Measurements from ENCODE around the gene SLC26A4. TPM values are rescaled to one million over a fixed set of nuclear protein-coding genes. Genes with fewer than 3 reads are reported as not detected.

Gene SLC26A4
- total RNA-seq, 1 experiment from 2014 or later, result 0.33 TPM

GRCh38 chr7:107632492-107632865 lies 28.1 kb upstream of the SLC26A4 start:
- Histone ChIP-seq H2AK5ac (ENCODE audit: insufficient read length, low read length) (no peak overlapping the region), H3K27ac (ENCODE audit: insufficient read length, low read depth, low read length) (no peak overlapping the region), H3K56ac (ENCODE audit: insufficient read length, low read depth, low read length) (no peak overlapping the region), H2AFZ (ENCODE audit: low read length) (no peak overlapping the region), H3K23me2 (ENCODE audit: insufficient read length, low read depth, low read length, poor library complexity, severe bottlenecking) (no peaks in the 10 kb centered on the region), H3K18ac (ENCODE audit: insufficient read length, low read depth, low read length) (no peak overlapping the region), H3K9me3 (ENCODE audit: control insufficient read depth, low read depth, low read length) (no peaks in the 10 kb centered on the region), H3K23ac (ENCODE audit: insufficient read length, low read depth, low read length) (no peak overlapping the region), H2BK12ac (ENCODE audit: insufficient read length, low read depth, low read length) (no peak overlapping the region), H3K9ac (ENCODE audit: extremely low read depth, insufficient read length, low read length) (no peak overlapping the region), H3K4ac (ENCODE audit: low read depth, low read length) (no peak overlapping the region), H2BK120ac (ENCODE audit: low read depth, low read length, poor library complexity, severe bottlenecking) (no peak overlapping the region), H3K4me2 (ENCODE audit: insufficient read depth, insufficient read length, low read length) (no peak overlapping the region), H3K79me2 (ENCODE audit: insufficient read depth, low read length) (no peaks in the 10 kb centered on the region), H2BK15ac (ENCODE audit: low read depth, low read length) (no peak overlapping the region), H3T11ph (ENCODE audit: low read length) (no peak overlapping the region), H2BK5ac (ENCODE audit: insufficient read length, low read length) (no peak overlapping the region), H3K27me3 (ENCODE audit: insufficient read depth, low read length) (no peaks in the 10 kb centered on the region), H3K79me1 (ENCODE audit: insufficient read depth, low read depth, low read length, poor library complexity, severe bottlenecking) (no peaks in the 10 kb centered on the region), H2BK20ac (ENCODE audit: low read depth, low read length, poor library complexity, severe bottlenecking) (no peak overlapping the region), H4K91ac (ENCODE audit: insufficient read length, low read depth, low read length) (no peak overlapping the region), H3K14ac (ENCODE audit: insufficient read depth, low read length) (no peak overlapping the region), H4K5ac (ENCODE audit: insufficient read length, low read depth, low read length) (no peak overlapping the region), H3K4me1 (ENCODE audit: insufficient read depth, low read length) (peaks cover 4% of the 10 kb centered on the region; the same call in 1 of the 2 replicates), H4K20me1 (ENCODE audit: control insufficient read depth, insufficient read depth, insufficient read length) (no peaks in the 10 kb centered on the region), H4K8ac (replicated peaks; ENCODE audit: insufficient read length, low read depth, low read length) (no peak overlapping the region)
- no peak overlapping the region for H3K27ac Mint-ChIP-seq
- no peaks in the 10 kb centered on the region; a peak in 1 of 7 replicates for H3K36me3 Mint-ChIP-seq (ENCODE audit: insufficient read depth in 1 of 3, low read depth in 3 of 3)
- peaks cover 19% of the 10 kb centered on the region in 2 experiments for H3K4me1 Mint-ChIP-seq
- no peak for DNase-seq
- H3K27me3 Mint-ChIP-seq (ENCODE audit: low read depth), result no peaks in the 10 kb centered on the region; the same call in none of the 2 replicates
- WGBS (ENCODE audit: extremely low coverage, insufficient read length, low lambda C conversion rate), result no CpG with 5 or more reads among the region's 2 CpGs
- TF ChIP-seq, protein P1, sequence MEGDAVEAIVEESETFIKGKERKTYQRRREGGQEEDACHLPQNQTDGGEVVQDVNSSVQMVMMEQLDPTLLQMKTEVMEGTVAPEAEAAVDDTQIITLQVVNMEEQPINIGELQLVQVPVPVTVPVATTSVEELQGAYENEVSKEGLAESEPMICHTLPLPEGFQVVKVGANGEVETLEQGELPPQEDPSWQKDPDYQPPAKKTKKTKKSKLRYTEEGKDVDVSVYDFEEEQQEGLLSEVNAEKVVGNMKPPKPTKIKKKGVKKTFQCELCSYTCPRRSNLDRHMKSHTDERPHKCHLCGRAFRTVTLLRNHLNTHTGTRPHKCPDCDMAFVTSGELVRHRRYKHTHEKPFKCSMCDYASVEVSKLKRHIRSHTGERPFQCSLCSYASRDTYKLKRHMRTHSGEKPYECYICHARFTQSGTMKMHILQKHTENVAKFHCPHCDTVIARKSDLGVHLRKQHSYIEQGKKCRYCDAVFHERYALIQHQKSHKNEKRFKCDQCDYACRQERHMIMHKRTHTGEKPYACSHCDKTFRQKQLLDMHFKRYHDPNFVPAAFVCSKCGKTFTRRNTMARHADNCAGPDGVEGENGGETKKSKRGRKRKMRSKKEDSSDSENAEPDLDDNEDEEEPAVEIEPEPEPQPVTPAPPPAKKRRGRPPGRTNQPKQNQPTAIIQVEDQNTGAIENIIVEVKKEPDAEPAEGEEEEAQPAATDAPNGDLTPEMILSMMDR (conservative IDR thresholded peaks at IDR 0.05), result no peak
- no peak overlapping the region for H3K4me3 Mint-ChIP-seq
- no peaks in the 10 kb centered on the region for H3K9me3 Mint-ChIP-seq

Data from H9 (cell line).